Right cardiac atrium (tissue), 5 donors: ENCODE data around the gene SEPTIN6. TPM values are rescaled to one million over a fixed set of nuclear protein-coding genes. Genes with fewer than 3 reads are reported as not detected.
"Not testable (repeated sequence)": the region's sequence is repeated elsewhere in the genome, so short reads cannot be mapped to it uniquely, and the experiment has no call there.

Source experiments
- ATAC-seq, 2 donors: fragments of 200-7000 bp; cut with Tn5 transposase; one replicate each; pipeline versions ENCODE4 v1.8.0 to v1.9.1; 2020; ENCODE audit warnings: moderate library complexity in 2 of 2, mild to moderate bottlenecking in 1 of 2
- DNase-seq, 3 donors: peaks; one replicate each; pipeline ENCODE4 v3.0.0-alpha.2; 2020
- H3K27ac ChIP-seq: one replicate; pipeline ENCODE4 v1.5.1; 2013; ENCODE audit warnings: mild to moderate bottlenecking, low read length, control low read depth, moderate library complexity
- H3K27me3 ChIP-seq: one replicate; pipeline ENCODE4 v1.6.1; 2013; ENCODE audit not compliant: control insufficient read depth, insufficient read depth
- H3K4me1 ChIP-seq: one replicate; pipeline ENCODE4 v1.6.1; 2013; ENCODE audit warnings: low read length; ENCODE audit not compliant: control insufficient read depth, insufficient read depth
- H3K4me3 ChIP-seq: one replicate; pipeline ENCODE4 v1.5.1; 2013; ENCODE audit warnings: low read length, control low read depth
- H3K9me3 ChIP-seq: one replicate; pipeline ENCODE4 v1.6.1; 2013; ENCODE audit warnings: low read length; ENCODE audit not compliant: control insufficient read depth
- WGBS: extraction: QIAGEN DNeasy Blood & Tissue Kit; methylation state at CpG from one replicate; pipeline ENCODE4 v1.1.7; 2013; 5-methylcytosine and 5-hydroxymethylcytosine counted together
- intact Hi-C, 4 donors: fragments of 100-400 bp; cut with DNase I; formaldehyde crosslinking; loops; one replicate each; pipeline versions ENCODE4 v1.11.0 to v1.14.0; 2022 to 2023
- polyA plus RNA-seq: library from polyadenylated mRNA; stranded (reverse); fragments of 200-250 nt; gene quantifications from one replicate; pipeline ENCODE4 v1.2.3, GENCODE V29; 2013
- total RNA-seq, 4 donors: library from RNA; stranded (reverse); fragmentation: NEBNext Ultra II Directional; extraction: Animal tissue kit (Norgen Biotek cat#: 25700); gene quantifications; one replicate each; pipeline ENCODE4 v1.2.1, GENCODE V29; 2021
- donor health status: healthy with polysubstance abuse.
- donor health status: DM: no; HTN: yes; CAD: no.
- donor health status: DM: no; HTN: no; CAD: no.
- donor health status: DM: no; HTN: yes; CAD: no; lungs with severe emphysema.
- donor health status: DM: yes; HTN: yes; CAD: no.

Gene SEPTIN6
- total and polyA plus RNA-seq, 5 donors, result 5.7 to 30.4 (median 15.0) TPM

- H3K4me1 ChIP-seq, result peaks cover 1% of the 10 kb centered on the region
- DNase-seq (peak in 1 of 3 donors; percentile 29), ATAC-seq (peak; percentile 26 to 66)
- intact Hi-C loops, result no loop called here
- no peak overlapping the region for H3K27ac ChIP-seq
- no peaks in the 10 kb centered on the region for H3K9me3 ChIP-seq
- no peak overlapping the region for H3K4me3 ChIP-seq
- 53% methylated on average over 8 of the region's 8 CpGs for WGBS
- H3K27me3 ChIP-seq, result no peaks in the 10 kb centered on the region
Observed at GRCh38 chrX:119676949-119677653, 15.9 kb downstream of the SEPTIN6 start.

- Histone ChIP-seq H3K9me3 (no peaks in the 10 kb centered on the region), H3K27me3 (no peaks in the 10 kb centered on the region), H3K4me3 (no peak overlapping the region), H3K4me1 (peaks cover 5% of the 10 kb centered on the region), H3K27ac (no peak overlapping the region)
- DNase-seq, result no peak
- ATAC-seq, result no peak
- WGBS, result 95% methylated on average over 8 of the region's 8 CpGs
- intact Hi-C loops, result no loop called here
Observed at GRCh38 chrX:119673336-119673735, 19.6 kb downstream of the SEPTIN6 start.

- Histone ChIP-seq H3K9me3 (no peaks in the 10 kb centered on the region), H3K27ac (no peak overlapping the region), H3K27me3 (no peaks in the 10 kb centered on the region), H3K4me3 (no peak overlapping the region), H3K4me1 (peaks cover 5% of the 10 kb centered on the region)
- intact Hi-C loops, result no loop called here
- ATAC-seq (no peak), DNase-seq (no peak)
- 79% methylated on average over 2 of the region's 2 CpGs for WGBS
Observed at GRCh38 chrX:119672426-119672825, 20.5 kb downstream of the SEPTIN6 start.

- WGBS, result 42% methylated on average over 6 of the region's 6 CpGs
Observed at GRCh38 chrX:119669424-119670037, 23.4 kb downstream of the SEPTIN6 start.

GRCh38 chrX:119667111-119667878 is 25.7 kb downstream of the SEPTIN6 start:
- DNase-seq, result peak; percentile 57 to 80 (median 74)
- H3K27ac ChIP-seq, result peak overlapping the region; percentile 9
- peaks cover 3% of the 10 kb centered on the region for H3K4me1 ChIP-seq
- intact Hi-C loops, result no loop called here
- no peaks in the 10 kb centered on the region for H3K27me3 ChIP-seq
- peak; percentile 64 to 82 for ATAC-seq
- 40% methylated on average over 16 of the region's 16 CpGs for WGBS
- no peaks in the 10 kb centered on the region for H3K9me3 ChIP-seq
- no peak overlapping the region for H3K4me3 ChIP-seq

More at GRCh38 chrX:119669424-119670037, 23.4 kb downstream of the SEPTIN6 start:
- no peak overlapping the region for H3K4me3 ChIP-seq
- peaks cover 3% of the 10 kb centered on the region for H3K4me1 ChIP-seq
- DNase-seq, result peak in 2 of 3 donors; percentile 42 to 53
- no peak overlapping the region for H3K27ac ChIP-seq
- H3K27me3 ChIP-seq, result no peaks in the 10 kb centered on the region
- ATAC-seq, result peak; percentile 80 to 84
- intact Hi-C loops, result no loop called here
- H3K9me3 ChIP-seq, result no peaks in the 10 kb centered on the region

- H3K4me1 ChIP-seq, H3K27ac ChIP-seq, ATAC-seq, H3K27me3 ChIP-seq, DNase-seq, H3K9me3 ChIP-seq, intact Hi-C loops, H3K4me3 ChIP-seq: not testable (repeated sequence)
- 92% methylated on average over 9 of the region's 9 CpGs for WGBS
Observed at GRCh38 chrX:119664877-119665276, 28.1 kb downstream of the SEPTIN6 start.

GRCh38 chrX:119661486-119661885 is 31.5 kb downstream of the SEPTIN6 start:
- WGBS, result 91% methylated on average over 4 of the region's 4 CpGs
- intact Hi-C loops, result no loop called here

GRCh38 chrX:119659522-119659921 is 33.4 kb downstream of the SEPTIN6 start:
- Histone ChIP-seq H3K4me3 (no peak overlapping the region), H3K27me3 (no peaks in the 10 kb centered on the region), H3K4me1 (no peaks in the 10 kb centered on the region), H3K27ac (no peak overlapping the region), H3K9me3 (no peaks in the 10 kb centered on the region)
- intact Hi-C loops, result no loop called here
- ATAC-seq (no peak), DNase-seq (no peak)

More at GRCh38 chrX:119661486-119661885, 31.5 kb downstream of the SEPTIN6 start:
- Histone ChIP-seq H3K27ac (no peak overlapping the region), H3K27me3 (no peaks in the 10 kb centered on the region), H3K4me1 (no peaks in the 10 kb centered on the region), H3K9me3 (no peaks in the 10 kb centered on the region), H3K4me3 (no peak overlapping the region)
- no peak for ATAC-seq
- no peak for DNase-seq

GRCh38 chrX:119655125-119655524 is 37.8 kb downstream of the SEPTIN6 start:
- no peak overlapping the region for H3K4me3 ChIP-seq
- peak in 1 of 3 donors; percentile 65 for DNase-seq
- no peak overlapping the region for H3K27ac ChIP-seq
- no peaks in the 10 kb centered on the region for H3K9me3 ChIP-seq
- H3K4me1 ChIP-seq, result peaks cover 1% of the 10 kb centered on the region
- intact Hi-C loops, result no loop called here
- ATAC-seq, result peak in 1 of 2 donors; percentile 84
- H3K27me3 ChIP-seq, result no peaks in the 10 kb centered on the region
- 53% methylated on average over 6 of the region's 6 CpGs for WGBS

- no peaks in the 10 kb centered on the region for H3K27me3 ChIP-seq
- intact Hi-C loops, result no loop called here
- ATAC-seq (peak; percentile 86 to 89), DNase-seq (peak; percentile 64 to 79 (median 73))
- WGBS, result 65% methylated on average over 8 of the region's 8 CpGs
- H3K4me3 ChIP-seq, result no peak overlapping the region
- H3K27ac ChIP-seq, result no peak overlapping the region
- H3K4me1 ChIP-seq, result peaks cover 1% of the 10 kb centered on the region
- no peaks in the 10 kb centered on the region for H3K9me3 ChIP-seq
Observed at GRCh38 chrX:119654112-119654531, 38.8 kb downstream of the SEPTIN6 start.

- H3K27ac ChIP-seq, result no peak overlapping the region
- no peak for DNase-seq
- H3K27me3 ChIP-seq, result no peaks in the 10 kb centered on the region
- H3K4me3 ChIP-seq, result no peak overlapping the region
- intact Hi-C loops, result no loop called here
- no peaks in the 10 kb centered on the region for H3K4me1 ChIP-seq
- WGBS, result 66% methylated on average over 6 of the region's 6 CpGs
- no peaks in the 10 kb centered on the region for H3K9me3 ChIP-seq
- ATAC-seq, result no peak
Observed at GRCh38 chrX:119648421-119648775, 44.6 kb downstream of the SEPTIN6 start.
